Uterus (tissue), 2 donors: ENCODE measurements around the gene PANX1.

ENCODE experiments used
- POLR2A ChIP-seq, 2 donors: fragments of 450-650 bp; IDR thresholded peaks; one replicate each; pipeline ENCODE4 v1.6.1; 2016; ENCODE audit warnings: antibody characterized with exemption in 2 of 2, mild to moderate bottlenecking in 1 of 2, moderate library complexity in 1 of 2
- TF ChIP-seq, protein P1 (sequence below), 4 experiments: fragments of 200-600 bp in 2 of 4; fragments of 450-650 bp in 2 of 4; sonication (generic) in 2 of 4; IDR thresholded peaks; one replicate each; pipeline ENCODE4 v1.5.1; 2016 to 2019; ENCODE audit warnings: antibody characterized with exemption in 4 of 4, mild to moderate bottlenecking in 2 of 4, moderate library complexity in 1 of 4

DNA sequence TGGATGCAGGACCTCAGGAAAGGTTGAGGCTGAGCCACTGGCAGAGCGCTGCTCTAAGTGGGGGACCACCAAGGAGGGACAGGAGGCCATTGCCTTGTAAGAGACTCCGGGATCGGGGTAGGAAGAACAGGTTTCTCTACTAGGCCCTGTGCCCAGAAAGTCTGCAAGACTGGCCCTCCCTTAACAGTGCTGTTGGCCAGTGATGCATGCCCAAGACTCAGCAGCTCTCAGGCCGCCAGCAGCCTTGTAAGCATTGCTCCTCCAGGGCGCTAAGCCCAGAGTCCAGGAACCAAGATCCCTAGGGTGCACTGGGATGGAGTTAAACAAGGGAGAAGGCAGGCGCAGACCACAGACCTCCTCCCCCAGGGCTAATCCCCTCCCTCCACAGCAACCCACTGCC, 39.3 kb upstream of the PANX1 start:
- TF ChIP-seq, protein P1, sequence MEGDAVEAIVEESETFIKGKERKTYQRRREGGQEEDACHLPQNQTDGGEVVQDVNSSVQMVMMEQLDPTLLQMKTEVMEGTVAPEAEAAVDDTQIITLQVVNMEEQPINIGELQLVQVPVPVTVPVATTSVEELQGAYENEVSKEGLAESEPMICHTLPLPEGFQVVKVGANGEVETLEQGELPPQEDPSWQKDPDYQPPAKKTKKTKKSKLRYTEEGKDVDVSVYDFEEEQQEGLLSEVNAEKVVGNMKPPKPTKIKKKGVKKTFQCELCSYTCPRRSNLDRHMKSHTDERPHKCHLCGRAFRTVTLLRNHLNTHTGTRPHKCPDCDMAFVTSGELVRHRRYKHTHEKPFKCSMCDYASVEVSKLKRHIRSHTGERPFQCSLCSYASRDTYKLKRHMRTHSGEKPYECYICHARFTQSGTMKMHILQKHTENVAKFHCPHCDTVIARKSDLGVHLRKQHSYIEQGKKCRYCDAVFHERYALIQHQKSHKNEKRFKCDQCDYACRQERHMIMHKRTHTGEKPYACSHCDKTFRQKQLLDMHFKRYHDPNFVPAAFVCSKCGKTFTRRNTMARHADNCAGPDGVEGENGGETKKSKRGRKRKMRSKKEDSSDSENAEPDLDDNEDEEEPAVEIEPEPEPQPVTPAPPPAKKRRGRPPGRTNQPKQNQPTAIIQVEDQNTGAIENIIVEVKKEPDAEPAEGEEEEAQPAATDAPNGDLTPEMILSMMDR (IDR thresholded peaks at IDR 0.05) = no peak
- TF ChIP-seq POLR2A (IDR thresholded peaks at IDR 0.05) = no peak
